BJ (cell line): ENCODE data around the gene NLRC3. TPM values are rescaled to one million over a fixed set of nuclear protein-coding genes. Genes with fewer than 3 reads are reported as not detected.

Experiments used
- CTCF ChIA-PET: fragments of 350-600 bp; formaldehyde crosslinking; extraction: SDS; loops from one replicate; lab custom pipeline; 2021; ENCODE audit warnings: antibody characterized with exemption, inconsistent platforms; lab: Yijun Ruan, JAX
- POLR2A ChIA-PET: fragments of 300-600 bp; sonication (Branson Sonifier 250); formaldehyde crosslinking; extraction: SDS; loops from one replicate; lab custom pipeline; 2021; ENCODE audit warnings: antibody characterized with exemption; lab: Charles Lee
- DNase-seq: peaks from one replicate; pipeline ENCODE4 v3.0.0-alpha.2; 2011; ENCODE audit warnings: low read depth
- H3K27me3 ChIP-seq: 2 replicates; pipeline ENCODE4 v1.6.0; 2011; ENCODE audit warnings: low read length; ENCODE audit not compliant: control insufficient read depth, insufficient read depth
- H3K36me3 ChIP-seq: 2 replicates; pipeline ENCODE4 v1.5.1; 2011; ENCODE audit warnings: low read length; ENCODE audit not compliant: control insufficient read depth, insufficient read depth
- H3K4me3 ChIP-seq: 2 replicates; pipeline ENCODE4 v1.5.1; 2011; ENCODE audit warnings: low read depth, mild to moderate bottlenecking, control low read depth, low read length
- polyA plus RNA-seq: library from polyadenylated mRNA; depleted of rRNA; stranded (reverse); fragments of >200 nt; gene quantifications from 2 replicates; pipeline ENCODE4 v1.2.3, GENCODE V29; 2011
- TF ChIP-seq, protein P1 (sequence below): IDR thresholded peaks from 2 replicates; pipeline ENCODE4 v1.5.1; 2011; ENCODE audit warnings: low read depth, mild to moderate bottlenecking, control low read depth, inconsistent platforms, low read length, moderate library complexity; ENCODE audit not compliant: insufficient read depth

Gene NLRC3
- polyA plus RNA-seq, 1 experiment, result not detected

DNA sequence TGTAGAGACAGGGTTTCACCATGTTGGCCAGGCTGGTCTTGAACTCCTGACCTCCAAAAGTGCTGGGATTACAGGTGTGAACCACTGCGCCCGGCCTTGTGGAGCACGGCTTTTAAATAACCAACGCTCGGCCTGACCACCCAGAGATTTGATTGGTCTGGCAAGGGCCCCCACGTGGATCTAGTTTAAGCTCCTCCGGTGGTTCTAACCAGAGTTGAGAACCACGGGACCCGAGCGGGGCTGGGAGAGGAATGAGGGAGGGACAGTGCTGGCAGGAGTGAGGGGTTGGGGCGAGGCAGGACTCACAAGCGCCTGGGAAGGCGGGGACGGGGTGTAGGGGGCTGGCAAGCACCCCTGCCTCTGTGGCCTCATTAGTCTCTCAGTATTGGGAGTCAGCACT is 3.0 kb downstream of the NLRC3 start:
- ChIA-PET POLR2A (no interaction called here), CTCF (interaction anchor here (0.6 kb wide), 1 partner anchor 581 kb away, joined by 4 read pairs; no protein-coding TSS in a partner anchor)
- no peaks in the 10 kb centered on the region for H3K27me3 ChIP-seq
- H3K36me3 ChIP-seq, result no peaks in the 10 kb centered on the region
- DNase-seq, result no peak
- TF ChIP-seq, protein P1, sequence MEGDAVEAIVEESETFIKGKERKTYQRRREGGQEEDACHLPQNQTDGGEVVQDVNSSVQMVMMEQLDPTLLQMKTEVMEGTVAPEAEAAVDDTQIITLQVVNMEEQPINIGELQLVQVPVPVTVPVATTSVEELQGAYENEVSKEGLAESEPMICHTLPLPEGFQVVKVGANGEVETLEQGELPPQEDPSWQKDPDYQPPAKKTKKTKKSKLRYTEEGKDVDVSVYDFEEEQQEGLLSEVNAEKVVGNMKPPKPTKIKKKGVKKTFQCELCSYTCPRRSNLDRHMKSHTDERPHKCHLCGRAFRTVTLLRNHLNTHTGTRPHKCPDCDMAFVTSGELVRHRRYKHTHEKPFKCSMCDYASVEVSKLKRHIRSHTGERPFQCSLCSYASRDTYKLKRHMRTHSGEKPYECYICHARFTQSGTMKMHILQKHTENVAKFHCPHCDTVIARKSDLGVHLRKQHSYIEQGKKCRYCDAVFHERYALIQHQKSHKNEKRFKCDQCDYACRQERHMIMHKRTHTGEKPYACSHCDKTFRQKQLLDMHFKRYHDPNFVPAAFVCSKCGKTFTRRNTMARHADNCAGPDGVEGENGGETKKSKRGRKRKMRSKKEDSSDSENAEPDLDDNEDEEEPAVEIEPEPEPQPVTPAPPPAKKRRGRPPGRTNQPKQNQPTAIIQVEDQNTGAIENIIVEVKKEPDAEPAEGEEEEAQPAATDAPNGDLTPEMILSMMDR, result no peak
- H3K4me3 ChIP-seq, result no peak overlapping the region

DNA sequence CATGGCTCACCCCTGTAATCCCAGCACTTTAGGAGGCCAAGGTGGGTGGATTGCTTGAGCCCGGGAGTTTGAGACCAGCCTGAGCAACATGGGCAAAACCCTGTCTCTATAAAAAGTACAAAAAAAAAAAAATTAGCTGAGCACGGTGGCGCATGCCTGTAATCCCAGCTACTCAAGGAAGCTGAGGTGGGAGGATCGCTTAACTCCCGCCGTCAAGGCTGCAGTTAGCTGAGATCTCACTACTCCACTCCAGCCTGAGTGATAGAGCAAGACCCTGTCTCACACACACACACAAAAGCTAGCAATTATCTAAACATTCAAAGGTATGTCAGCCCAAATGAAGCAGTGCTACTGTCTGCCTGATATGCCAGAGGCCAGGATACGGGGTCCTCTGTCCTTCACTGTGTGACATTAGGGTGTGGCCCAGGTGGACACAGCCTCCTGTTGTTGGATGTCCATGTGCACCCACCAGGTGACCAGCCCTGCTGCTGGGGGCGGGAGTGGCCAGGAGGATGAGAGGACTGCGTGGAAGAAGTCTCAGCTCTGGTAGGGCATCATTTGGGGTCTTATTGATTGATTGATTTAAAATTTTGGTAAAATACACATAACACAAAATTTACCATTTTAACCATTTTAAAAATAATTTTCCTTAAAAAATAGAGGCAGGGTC is 3.9 kb downstream of the NLRC3 start:
- Histone ChIP-seq H3K36me3 (no peaks in the 10 kb centered on the region), H3K4me3 (no peak overlapping the region), H3K27me3 (no peaks in the 10 kb centered on the region)
- ChIA-PET POLR2A (no interaction called here), CTCF (interaction anchor here (0.6 to 1.1 kb wide), 2 partner anchors 17 to 47 kb away, joined by 4 to 5 read pairs; no protein-coding TSS in a partner anchor)
- no peak for DNase-seq
- TF ChIP-seq, protein P1, result no peak

DNA sequence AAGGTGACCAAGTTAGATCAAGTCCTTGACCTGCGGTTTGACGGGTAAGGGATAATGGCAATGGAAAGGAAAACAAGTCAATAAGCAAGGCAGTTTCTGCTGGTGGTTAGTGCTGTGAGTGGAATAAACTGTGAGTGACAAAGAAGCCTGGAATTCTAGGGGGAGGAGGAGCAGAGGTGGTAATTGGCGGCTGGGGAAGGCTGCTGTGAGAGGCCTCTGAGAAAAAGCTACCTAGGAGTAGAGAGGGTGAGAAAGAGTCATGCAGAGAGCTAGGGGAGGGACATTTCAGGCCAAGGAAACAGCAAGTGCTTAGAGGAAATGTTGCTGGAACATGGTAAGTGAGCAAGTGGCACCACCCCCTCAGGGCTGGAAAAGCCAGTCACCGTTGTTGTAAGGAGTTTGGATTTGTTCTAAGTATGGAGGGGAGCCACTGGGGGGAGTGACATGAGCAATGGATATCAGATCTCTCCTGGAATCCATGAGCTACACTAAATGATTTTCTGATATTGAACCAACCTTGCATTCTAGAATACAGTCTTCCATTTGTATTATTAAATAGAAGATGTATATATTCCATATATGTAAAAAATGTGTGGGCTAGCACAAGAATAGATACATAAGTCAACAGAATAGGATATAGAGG is 6.7 kb downstream of the NLRC3 start:
- Histone ChIP-seq H3K36me3 (no peaks in the 10 kb centered on the region), H3K27me3 (no peaks in the 10 kb centered on the region), H3K4me3 (no peak overlapping the region)
- POLR2A ChIA-PET, result no interaction called here
- CTCF ChIA-PET, result no interaction called here
- DNase-seq, result no peak
- TF ChIP-seq, protein P1, result no peak

DNA sequence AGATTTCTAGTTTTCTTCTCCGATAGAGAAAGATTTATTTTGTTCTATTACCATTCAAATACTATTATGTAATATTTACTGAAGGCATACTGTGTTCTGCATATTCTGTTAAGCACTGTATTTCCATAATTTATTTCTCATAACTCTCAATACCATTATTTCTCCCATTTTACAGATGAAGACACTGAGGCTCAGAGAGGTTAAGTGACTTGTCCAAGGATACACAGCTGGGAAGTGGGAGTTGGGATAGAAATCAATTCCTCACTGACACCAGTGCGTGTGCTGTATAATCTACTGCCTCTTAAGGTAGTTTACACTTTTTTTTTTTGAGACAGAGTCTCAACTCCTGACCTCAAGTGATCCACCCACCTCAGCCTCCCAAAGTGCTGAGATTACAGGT is 7.4 kb downstream of the NLRC3 start:
- Histone ChIP-seq H3K27me3 (no peaks in the 10 kb centered on the region), H3K4me3 (no peak overlapping the region), H3K36me3 (no peaks in the 10 kb centered on the region)
- TF ChIP-seq, protein P1, result no peak
- no peak for DNase-seq
- ChIA-PET CTCF (no interaction called here), POLR2A (no interaction called here)

DNA sequence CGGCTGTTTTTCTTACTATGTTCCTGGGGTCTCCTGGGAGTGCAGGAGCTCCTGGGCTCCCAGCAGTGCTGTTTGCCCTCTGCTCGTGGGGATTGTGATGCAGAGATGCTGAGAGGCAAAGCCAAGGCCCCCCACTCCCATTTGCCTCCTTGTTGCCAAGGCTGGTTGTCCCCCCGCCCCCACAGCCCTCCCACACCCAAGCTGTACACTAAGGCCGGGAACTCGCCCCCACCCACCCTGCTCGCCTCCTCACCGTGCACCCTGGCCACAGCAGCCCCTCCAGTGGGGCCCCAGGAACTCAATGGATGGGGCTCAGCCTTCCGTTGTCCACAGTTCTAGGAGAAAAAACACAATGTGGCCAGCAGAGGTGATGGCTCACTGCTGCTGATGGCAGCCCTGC is 10.2 kb downstream of the NLRC3 start:
- H3K4me3 ChIP-seq, result no peak overlapping the region
- no peak for DNase-seq
- ChIA-PET CTCF (no interaction called here), POLR2A (no interaction called here)
- H3K27me3 ChIP-seq, result no peaks in the 10 kb centered on the region
- TF ChIP-seq, protein P1, result no peak
- H3K36me3 ChIP-seq, result no peaks in the 10 kb centered on the region
